NCI-H774 (cell line): ENCODE data around the gene MAN2B2.

Source experiments
- DNase-seq: peaks from one replicate; lab custom pipeline; 2025; lab: John Stamatoyannopoulos, UW

MAN2B2 gene

DNA sequence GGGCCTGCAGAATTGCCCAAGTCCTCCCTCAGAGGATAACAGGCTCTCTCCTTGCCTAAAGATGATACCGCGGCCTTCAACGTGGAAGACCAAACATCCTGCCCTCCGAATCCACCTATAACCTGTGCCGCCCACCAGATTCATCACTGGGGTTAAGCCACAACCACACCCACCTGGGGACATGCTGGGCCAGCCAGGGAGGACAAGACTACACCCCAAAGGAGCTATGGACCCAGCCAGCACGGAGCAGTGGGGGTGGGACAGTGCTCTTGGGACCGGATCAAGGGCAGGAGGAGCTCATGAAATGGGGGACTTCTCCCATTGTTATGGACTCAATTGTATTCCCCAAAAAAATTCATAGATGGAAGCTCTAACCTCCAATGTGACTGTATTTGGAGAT is 6.8 kb upstream of the MAN2B2 start:
- no peak for DNase-seq

DNA sequence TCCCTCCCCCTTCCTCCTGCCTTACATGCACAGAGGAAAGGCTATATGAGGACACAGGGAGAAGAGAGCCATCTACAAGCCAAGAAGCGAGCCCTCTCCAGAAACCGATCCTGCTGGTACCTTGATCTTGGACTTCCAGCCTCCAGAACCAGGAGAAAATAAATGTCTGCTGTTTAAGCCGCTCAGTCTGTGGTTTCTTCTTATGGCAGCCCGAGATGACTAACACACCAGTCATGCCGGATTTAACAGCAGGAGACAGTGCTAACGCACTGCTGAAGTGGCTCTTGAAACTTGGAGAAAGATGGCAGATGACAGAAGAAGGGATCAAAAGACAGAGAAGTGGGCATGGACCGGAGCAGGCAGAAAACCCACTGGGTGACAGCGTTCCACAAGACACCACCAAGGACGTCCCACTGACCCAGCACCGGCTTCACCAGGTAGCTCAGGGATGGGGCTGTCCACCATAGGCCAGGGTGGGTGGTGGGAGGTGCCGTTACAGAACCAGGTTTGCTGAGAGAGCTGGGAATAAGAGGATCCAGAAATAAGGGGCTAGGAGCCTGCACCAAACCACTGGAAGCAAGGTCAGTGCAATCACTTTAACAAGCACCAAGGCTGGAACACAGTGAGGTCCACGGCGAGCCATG is 6.2 kb upstream of the MAN2B2 start:
- DNase-seq, result no peak

DNA sequence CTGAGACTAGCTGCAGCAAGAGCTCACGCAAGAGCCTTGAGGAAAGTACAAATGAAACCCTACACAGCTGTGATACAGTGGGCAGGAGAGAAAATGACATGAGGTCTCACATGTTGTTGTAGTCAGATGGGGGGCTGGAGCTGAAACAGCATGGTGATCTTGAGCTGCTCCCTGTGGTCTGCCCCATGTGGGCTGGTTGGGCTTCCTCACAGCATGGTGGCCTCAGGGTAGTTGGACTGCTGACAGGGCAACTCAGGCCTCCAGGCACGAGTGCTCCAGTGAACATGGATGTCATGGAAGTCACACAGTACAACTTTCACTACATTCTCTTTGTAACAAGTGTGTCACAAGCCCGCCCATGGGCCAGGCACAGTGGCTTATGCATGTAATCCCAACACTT is 3.4 kb upstream of the MAN2B2 start:
- DNase-seq, result no peak

DNA sequence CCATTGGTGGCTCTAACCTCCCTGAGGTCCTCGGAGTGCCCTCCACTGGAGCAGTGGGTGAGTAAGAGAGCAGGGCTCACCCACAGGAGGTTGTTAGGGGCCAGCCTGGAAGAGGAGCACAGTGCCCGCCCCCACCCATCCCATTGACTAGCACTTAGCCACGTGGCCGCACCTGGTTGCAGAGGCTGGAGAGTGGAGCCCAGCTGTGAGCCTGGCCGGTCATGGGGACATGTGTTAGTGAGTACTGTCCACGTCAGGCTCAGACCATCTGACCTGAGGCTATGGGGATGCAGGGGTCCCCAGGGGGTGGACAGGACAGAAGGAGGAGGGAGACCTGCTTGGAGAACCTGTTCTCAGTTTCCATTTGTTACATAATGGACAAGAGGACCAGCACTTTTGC is 1.4 kb upstream of the MAN2B2 start:
- DNase-seq, result peak; percentile 10

DNA sequence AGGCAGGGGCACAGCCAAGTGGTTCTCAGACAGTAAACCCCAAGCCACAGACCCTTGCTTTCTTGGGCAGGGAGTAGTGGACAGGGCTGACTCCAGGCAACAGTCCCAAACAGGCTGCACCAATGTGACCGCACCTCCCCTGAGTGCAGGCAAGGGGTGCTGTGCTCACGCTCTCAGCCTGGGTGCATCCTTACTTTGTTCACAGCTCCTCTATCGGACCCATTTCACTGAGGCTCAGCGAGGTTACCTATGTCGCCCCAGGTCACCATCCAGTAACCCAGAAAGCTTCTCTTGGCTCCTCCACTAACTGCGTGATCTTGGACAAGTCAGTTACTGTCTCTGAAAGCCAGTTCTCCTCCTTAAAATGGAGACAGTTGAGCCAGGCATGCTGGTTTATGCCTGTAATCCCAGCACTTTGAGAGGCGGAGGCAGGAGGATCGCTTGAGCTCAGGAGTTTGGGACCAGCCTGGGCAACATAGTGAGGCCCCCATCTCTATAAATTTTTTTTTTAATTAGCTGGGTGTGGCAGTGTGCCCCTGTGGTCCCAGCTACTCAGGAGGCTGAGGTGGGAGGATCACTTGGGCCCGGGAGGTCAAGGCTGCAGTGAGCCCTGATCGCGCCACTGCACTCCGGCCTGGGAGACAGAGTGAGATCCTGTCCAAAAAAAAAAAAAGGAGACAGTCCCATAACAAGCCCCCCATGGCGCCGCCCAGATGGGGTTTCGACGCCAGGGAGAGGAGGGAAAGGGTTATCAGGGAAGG is 823 bp upstream of the MAN2B2 start:
- no peak for DNase-seq

DNA sequence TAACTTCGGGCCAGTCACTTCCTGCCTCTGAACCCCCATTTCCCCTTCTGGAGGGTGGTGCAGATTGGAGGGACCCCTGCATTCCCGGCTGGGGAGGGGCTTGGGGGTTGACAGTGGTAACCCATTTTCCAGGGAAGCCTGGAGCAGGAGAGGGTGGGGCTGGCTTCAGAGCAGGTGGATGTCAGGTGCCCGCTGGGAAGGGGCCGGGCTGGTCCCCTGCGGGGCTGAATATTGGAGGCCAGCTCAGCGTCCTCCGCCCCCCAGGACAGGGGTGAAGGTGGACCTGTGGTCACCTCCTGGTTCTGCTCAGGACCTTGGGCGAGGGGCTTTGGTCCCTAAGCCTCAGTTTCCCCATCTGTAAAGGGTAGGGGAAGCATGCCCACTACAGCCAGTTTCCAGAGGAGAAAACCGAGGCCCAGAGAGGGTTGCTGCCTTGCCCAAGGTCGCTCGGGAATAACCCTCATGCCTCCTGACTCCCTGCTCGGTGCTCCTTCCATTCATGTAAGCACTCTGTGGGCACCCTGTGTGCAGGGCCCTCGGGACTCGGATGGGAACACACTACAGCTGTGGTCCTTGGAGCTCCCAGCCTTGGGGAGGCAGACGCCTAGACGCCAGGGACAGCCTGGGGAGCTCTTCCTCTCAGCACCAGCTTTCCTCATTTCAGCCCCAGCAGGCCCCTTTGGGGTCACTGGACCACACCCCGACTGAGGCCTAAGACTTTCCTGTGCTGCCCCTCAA is 683 bp downstream of the MAN2B2 start:
- no peak for DNase-seq

DNA sequence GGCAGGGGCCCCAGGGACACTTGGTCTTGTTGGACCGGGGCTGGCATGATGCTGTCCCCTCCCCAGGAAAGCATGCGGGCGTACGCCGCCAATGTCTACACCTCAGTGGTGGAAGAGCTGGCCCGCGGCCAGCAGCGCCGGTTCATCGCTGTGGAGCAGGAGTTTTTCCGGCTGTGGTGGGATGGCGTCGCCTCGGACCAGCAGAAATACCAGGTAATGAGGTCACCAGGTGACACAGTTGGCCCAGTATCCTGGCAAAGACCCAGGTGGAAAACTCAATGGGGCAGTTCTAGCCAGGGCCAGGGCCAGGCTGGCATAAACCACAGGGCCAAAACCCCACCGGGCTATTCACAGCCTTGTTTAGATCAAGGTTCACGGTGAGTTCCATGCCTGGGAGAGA is 1.5 kb downstream of the MAN2B2 start:
- DNase-seq, result no peak

DNA sequence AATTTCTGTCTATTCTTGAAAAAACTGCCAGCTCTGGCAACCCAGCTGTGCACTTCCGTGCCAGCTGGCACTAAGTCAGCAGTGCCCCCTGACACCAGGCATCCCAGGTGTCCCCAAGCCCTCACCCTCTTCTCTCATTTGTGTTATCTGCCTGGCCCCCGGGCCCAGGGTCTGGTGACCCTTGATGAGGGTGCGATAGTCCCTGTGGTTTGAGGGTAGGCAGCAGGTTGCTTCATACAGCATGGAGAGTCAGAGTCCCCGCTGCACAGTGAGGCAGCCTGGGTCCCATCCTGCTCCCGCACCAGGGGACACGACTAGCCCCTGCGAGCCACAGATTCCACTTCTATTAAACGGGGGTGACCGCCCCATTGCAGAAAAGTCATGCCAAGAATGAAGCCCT is 1.9 kb downstream of the MAN2B2 start:
- DNase-seq, result no peak

DNA sequence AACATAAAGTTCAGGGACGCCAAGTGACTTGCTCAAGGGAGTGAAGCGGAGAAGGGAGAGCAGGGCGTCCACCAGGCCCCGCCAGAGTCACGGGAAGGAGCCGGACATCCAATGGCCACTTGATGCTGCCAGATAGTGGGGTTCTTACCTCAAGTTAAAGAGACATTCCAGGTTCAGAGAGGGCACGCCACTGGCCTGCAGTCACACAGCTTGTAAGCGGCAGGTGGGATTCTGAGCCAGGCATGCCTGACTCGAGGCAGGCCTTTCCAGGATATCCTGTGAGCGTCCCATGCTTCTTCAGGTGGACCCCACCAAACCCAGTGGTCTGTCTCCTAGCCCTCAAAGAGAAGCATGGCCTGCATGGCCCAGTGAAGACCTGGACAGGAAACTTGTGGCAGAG is 2.4 kb downstream of the MAN2B2 start:
- no peak for DNase-seq

DNA sequence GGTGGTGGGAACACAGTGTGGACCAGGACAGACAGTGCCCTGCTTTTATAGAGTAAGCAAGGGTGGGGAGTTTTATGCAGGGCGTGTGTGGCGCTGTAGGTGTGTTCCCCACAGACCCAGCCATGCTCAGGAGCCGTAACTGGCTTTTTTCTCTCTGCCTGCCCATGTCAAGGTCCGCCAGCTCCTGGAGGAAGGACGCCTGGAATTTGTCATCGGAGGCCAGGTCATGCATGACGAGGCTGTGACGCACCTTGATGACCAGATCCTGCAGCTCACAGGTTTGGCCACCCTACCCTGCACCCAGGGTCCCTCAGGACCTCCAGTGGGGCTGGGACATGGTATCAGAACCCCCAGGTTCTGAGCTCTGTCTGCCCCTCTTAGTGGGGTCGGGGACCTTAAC is 3.2 kb downstream of the MAN2B2 start:
- DNase-seq, result no peak

DNA sequence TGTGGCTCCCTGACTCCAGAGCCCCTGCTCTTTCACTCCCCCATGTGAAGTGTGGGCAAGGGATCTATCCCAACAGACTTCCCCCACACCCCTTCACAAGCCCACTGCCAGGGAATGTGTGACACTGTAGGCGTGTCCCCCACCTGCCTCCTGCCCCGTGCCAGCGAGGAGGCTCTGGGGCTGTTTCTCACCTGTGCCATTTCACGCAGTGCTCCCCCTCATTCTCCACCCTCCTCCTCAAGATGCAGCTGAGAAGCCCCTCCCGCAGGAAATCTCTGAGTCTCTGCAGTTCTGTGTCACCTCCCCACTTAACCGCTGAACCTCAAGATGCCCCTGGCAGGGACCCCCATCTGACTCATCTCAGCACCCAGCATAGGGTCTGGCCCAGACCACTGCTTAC is 5.4 kb downstream of the MAN2B2 start:
- DNase-seq, result no peak

DNA sequence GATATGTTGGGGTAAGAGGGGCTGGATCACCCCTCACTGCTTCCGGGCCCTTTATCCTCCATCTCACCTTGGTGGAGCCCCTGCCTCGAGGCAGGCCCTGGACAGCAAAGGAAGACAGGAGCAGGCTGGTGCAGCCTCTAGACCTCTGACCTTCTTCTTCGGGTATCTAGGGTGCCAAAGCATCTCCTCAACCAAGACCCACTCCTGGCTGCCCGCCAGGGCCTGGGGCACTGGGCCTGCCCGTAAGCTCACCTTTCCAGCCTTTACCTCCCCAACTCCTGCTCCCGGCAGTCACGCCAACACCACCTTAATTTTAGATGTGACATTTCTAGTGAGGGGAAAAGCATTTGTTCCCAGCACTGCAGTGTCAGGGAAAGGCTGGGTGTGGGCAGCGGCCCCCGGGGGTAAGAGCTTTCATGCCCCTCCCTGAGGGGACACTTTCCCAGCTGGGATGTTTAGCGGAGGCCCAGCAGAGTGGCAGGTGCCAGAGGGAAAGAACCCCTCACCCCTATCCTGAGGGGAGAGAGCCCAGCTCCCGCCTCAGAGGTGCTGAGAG is 6.7 kb downstream of the MAN2B2 start:
- DNase-seq, result no peak

DNA sequence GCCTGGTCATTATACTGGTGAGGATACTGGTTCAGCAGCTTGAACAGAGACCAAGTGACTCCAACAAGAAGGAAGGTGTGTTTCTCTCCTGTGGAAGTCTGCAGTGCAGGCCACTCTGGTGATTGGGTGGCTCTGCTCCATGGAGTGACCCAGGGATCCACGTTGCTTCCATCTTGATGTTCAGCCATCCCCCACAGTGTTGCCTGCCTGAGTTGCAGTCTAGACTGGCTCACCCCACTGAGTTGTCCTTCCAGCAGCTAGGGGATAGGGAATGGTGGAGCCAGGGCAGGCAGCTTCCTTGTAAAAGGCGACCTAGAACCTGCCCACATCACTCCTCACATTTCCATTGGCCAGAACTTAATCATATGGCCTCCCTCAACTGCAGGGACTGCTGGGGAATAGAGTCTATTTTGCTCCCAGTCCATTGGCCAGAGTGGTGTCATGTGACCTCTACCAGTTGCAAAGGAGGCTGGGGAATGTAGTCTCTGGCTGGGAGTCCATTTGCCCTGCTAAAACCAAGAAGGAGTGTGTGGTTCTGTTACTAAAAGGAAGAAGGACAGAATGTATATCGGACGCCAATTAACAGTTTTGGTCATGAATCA is 8.0 kb downstream of the MAN2B2 start:
- DNase-seq, result no peak

DNA sequence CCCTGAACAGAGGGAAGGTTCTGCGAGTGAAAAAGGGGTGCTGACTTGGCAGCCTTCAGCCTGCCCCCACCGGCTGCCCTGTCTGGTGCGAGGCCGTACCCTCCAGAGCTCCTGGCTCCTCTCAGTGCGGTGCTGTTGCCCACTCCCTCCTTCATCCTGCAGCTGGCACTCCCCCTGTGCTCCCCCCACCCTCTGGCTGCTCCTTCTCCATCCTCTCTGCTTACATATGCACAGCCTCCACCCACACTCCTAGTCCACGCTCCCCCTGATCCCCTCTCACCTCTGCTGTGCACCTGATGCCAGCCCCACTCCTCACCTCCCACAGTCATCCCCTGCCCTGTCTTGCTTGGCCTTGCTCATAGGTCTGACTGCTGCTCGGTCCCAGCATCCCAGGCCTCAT is 9.9 kb downstream of the MAN2B2 start:
- no peak for DNase-seq

DNA sequence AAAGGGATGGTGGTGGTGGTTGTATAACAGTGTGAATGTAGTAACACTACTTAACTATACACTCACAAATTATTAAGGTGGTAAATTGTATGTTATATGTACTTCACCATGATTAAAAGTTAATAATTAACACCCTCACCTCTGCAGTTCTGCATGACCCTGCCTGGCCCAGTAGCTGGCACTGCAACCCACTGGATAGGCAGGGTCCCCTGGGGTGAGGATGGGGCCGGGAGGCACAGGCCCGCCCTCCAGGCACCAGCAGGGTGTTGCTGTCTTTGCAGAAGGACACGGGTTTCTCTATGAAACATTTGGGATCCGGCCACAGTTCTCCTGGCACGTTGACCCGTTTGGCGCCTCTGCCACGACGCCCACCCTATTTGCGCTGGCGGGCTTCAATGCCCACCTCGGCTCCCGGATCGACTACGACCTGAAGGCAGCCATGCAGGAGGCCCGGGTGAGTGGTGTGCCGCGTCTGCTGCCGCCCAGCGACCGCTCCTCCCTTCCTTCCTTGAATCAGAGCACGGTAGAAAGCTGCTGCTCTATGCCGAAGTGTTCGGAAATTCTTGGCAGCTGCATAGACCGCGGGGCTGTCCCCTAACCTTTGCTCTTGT is 11.8 kb downstream of the MAN2B2 start:
- DNase-seq, result no peak

DNA sequence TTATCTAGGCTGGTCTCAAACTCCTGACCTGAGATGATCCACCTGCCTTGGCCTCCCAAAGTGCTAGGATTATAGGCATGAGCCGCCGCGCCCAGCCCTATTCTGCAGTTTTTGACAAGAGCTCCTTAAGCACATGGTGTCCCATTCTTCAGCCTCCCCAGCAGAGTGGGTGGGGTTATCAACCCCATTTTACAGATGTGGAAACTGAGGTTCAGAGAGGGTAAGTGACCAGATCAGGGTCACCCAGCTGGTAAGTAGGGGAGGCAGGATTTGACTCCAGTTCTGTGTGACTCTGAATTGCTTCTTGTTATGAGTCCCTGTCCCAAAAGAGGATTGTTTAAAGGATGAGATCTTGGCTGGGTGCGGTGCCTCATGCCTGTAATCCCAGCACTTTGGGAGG is 14.5 kb downstream of the MAN2B2 start:
- no peak for DNase-seq

DNA sequence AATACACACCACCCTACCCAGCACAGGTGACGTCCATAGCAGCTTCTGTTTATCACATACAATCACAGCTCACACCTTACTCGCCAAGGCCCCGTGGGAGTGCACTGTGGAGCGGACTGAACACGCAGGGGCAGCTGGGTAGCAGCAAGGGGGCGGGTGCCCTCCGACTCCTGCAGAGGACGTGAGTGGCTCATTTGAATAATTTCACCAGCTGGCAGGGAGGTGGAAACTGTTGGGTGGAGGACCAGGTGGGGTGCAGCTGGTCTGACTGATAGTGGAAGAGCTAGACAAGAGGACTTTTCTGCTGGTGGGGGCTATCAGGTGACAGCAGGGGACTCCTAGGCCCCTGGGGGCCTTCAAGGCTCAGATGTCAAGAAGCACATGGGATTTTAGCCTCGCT is 16.3 kb downstream of the MAN2B2 start:
- no peak for DNase-seq

DNA sequence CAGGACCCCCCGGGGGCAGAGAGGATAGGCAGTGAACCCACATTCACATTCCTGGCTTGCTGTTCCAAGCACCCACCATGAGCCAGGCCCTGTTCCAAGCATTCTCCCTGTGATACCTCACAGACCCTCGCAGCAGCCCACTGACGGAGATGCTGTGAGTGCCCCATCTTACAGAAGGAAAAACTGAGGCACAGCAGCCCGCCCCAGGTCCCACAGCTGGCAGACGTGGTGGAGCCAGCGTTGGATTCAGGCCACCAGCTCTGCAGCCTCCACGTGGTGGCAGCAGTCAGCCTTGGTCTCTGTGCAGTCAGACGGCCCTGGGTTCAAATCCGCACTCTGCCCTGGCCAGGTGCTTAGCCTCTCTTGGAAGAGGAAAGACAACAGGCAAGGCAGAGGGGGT is 16.8 kb downstream of the MAN2B2 start:
- no peak for DNase-seq

DNA sequence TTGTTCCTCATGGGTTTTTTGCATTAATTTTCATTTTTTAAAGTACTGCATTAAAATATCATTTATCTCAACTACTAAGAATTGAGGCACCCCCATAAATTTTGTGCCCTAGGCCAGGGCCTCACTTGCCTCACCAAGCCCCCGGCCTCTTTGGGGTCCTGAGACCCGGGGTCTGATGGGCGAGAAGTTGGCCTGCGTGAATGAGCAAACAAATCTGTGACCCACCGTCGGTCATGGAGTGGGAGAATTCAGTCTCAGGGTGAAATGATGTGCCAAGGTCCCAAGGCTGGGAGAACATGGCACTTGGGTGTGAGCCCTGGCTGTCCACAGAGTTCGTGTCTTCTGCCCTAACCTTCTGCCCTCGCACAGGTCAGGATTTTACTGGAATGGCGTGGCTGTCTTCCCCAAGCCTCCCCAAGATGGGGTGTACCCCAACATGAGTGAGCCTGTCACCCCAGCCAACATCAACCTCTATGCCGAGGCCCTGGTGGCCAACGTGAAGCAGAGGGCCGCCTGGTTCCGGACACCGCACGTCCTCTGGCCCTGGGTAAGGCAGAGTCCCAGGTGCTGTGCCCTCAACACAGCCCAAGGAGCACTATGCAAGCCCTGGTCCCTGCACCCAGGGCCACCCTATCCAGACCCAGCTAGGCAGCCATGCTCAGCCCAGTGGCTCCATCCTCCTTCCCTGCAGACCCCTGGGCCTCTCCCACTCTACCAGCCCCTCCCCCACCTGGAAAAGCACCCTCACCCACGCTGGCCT is 18.0 kb downstream of the MAN2B2 start:
- no peak for DNase-seq

DNA sequence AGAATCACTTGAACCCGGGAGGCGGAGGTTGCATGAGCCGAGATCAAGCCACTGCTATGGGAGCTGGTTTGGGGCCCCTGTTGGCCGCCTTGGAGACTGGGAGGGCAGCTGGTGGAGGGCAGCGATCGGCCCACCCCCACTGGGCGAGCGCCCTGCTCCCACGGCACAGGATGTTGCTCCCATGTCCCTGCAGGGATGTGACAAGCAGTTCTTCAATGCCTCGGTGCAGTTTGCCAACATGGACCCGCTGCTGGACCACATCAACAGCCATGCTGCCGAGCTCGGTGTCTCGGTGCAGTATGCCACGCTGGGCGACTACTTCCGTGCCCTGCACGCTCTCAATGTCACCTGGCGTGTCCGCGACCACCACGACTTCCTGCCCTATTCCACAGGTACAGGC is 19.4 kb downstream of the MAN2B2 start:
- DNase-seq, result no peak

DNA sequence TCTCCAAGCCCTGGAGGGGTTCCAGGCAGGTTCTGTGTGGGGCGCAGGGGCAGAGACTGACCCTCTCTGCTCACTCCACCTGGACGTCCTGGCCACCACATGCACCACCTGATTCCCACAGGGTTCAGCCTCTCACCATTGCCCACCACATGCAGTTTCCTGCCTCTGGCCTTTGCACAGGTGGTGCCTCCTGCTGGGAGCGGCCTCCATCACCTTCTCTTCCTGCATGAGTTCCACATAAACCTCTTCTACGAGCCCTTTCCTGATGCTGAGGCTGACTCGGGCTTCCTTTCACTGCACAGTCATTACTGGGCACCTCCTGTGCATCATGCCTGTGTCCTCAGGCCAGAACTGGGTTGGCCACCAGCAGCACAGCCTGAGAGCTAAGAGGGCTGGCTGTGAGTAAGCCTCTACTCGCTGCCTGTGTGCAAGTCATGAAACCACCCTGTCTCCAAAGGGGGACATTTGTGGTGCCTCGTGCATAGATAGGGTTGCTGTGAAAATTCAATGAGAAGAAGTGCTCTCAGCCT is 19.9 kb downstream of the MAN2B2 start:
- DNase-seq, result no peak
